M059J (cell line): ENCODE data around the gene DDTL. TPM values are rescaled to one million over a fixed set of nuclear protein-coding genes. Genes with fewer than 3 reads are reported as not detected.
A peak's percentile ranks its signal among the peaks of the same experiment; 100 is the strongest.
"Not testable (repeated sequence)": the region's sequence is repeated elsewhere in the genome, so short reads cannot be mapped to it uniquely, and the experiment has no call there.

Source experiments
- DNase-seq: peaks from one replicate; pipeline ENCODE4 v3.0.0-alpha.2; 2012; ENCODE audit warnings: low read depth
- total RNA-seq: library from RNA; depleted of rRNA; stranded (reverse); fragments of >200 nt; shearing (Covaris generic); gene quantifications from 2 replicates; pipeline ENCODE4 v1.2.3, GENCODE V29; 2014

The DDTL gene
- total RNA-seq, 1 experiment from 2014 or later: 4.1 TPM

DNA sequence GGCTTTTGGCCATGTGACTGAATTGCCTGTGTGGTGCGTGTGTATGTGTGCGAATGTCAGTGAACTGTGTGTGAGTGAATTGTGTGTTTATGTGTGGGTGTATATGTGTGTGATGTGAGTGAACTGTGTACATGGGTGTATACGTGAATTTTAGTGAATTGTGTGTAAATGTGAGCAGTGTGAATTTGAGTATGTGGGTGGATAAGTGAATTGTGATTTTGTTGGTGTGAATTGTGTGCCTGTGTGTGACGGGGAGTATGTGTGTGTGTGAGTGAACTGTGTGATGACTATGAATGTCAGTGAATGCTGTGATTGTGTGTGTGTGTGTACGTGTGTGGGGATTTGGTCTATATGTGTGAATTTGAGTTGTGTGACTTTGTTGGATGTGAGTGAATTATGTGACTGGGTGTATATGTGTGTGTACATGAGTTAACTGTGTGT, 3.5 kb downstream of the DDTL start:
- no peak for DNase-seq

DNA sequence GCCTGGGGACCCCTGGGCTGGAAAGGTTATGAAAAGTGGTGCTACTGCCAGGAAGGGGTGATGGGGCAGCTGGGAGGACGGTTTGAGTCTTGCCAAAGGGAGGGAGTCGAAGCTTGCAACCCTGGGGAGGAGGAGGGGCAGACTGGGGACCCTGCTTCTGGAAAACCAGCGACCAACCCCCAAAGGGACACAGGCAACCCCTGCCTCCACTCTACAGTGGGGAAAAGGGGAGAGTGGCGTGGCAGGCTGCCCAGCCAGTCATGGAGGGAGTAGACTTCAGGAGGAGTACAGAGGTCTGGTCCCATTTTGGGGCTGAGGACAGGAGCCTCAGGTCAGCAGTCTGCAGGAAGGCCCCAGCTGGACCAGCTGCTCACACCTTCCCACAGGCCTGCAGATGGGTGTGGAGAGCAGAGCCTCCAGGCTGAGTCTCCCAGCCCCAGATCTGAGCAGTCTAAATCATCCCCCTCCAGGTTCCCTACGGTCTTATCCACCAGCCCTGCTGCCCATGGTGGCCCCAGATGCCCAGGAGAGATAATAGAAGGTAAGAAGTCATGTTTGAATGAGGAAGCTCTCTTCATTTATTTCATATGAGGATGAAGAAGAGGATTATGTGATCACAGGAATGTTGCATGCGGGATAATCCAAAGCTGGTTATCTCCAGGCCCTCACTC, 4.3 kb downstream of the DDTL start:
- DNase-seq: no peak

DNA sequence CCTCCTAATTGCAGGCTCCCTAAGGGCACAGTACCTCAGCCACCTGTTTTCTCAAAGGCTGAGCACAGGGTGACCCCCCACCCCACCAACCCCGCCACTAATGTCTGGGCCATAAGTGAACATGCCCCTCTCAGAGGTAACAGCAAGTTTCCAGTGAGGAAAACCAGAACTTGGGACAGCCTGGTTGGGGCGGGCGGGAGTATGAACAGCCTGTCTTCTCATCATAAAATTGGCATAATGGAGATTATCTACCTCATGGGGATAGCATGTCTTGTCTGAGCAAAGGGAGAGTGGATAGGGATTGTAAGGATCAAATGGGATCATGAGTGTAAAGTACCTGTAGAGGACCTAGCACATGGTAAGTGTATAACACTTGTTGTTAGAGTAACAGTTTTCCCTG, 5.2 kb downstream of the DDTL start:
- not testable (repeated sequence) for DNase-seq

DNA sequence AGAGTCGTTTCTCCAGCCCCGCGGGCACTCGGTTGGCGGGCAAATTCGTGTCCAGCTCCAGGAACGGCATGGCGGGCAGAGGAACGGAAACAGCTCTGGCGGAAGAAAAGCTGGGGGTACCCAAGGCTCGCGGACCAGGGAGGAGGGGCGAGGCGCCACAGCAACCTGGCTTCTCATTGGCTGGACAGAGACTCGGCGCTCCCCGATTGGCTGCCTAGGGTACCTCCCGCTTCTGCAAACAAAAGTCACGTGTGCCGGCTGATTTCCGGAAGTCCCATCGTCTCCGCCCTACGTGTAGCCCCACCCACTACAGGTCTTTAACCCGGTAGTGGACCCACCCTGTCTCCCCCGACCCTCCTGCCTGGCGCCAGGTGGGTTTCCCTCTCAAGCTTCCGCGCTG, 7.7 kb downstream of the DDTL start, which contains the start of gene DDT:
DDT (minus strand) TSS at position 97 of the 400 bp plus-strand sequence; CDS start at position 70, 27 bp downstream.
- DNase-seq: not testable (repeated sequence)

DNA sequence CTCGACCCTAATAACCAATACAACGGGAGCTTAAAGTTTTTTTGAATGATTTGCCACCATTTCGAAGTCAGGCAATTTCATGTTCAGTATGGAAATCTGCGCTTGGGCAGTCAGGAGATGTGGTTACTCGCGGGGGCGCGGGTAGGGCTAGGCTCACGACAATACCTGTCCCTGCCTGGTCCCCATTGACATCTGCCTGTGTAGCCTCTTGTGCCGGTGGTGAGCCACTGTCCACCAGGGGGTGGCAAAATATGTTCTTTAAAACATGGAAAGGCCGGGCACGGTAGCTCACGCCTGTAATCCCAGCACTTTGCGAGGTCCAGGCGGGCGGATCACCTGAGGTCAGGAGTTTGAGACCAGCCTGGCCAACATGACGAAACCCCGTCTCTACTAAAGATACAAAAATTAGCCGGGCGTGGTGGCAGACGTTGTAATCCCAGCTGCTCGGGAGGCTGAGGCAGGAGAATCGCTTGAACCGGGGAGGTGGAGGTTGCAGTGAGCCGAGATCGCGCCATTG, 8.2 kb downstream of the DDTL start:
- DNase-seq: not testable (repeated sequence)

DNA sequence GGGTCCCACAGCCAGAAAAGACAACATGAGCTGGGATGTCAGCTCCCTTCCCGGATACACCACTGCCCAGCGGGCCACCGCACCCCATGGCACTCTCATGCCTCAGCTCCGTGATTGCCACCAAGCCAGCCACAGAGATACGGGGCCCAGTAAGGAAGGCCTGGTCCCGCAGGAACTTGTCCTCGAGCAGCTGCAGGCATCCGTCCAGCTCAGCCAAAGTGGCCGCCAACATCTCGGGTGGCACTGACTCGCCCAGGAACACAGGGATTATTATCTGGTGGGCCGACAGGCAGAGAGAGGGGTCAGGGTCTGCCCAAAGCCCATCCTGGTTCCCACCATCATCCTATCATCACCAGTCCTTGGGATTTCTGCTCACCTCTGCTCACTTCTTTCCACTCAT, 10.6 kb downstream of the DDTL start:
- not testable (repeated sequence) for DNase-seq

DNA sequence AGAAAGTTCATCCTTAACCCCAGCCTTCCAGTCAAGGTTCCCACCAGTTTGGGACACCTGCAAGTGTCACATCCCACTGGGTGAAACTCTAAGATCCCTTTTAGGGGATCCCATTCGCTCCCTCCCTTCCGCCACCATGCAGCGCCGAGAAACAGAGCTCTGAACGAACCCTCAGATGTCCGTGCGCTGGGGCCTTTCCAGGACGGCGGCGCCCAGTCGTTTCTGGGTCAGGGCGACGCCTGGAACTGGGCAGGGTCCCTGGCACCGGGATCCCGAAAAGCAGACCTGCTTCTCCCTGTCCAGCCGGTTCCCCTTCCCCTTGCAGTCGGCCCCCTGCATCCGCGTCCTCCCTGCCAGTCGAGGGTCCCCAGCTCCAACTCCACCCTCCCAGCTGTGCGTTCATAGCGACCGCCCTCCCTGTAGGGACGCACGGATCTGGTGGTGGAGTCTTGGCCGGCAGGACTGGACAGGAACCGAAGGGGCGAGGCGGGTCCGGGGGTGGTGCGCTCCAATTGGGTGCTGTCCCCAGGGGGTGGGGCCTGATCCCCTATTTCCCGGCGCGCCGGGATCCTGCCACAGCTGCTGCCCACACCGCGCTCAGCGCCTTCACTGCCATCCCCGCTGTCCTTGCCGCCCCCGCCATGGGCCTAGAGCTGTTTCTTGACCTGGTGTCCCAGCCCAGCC, 13.0 kb downstream of the DDTL start, which contains the start of gene GSTT2:
GSTT2 (plus strand) TSS at position 578 of the 684 bp plus-strand sequence.
- not testable (repeated sequence) for DNase-seq

DNA sequence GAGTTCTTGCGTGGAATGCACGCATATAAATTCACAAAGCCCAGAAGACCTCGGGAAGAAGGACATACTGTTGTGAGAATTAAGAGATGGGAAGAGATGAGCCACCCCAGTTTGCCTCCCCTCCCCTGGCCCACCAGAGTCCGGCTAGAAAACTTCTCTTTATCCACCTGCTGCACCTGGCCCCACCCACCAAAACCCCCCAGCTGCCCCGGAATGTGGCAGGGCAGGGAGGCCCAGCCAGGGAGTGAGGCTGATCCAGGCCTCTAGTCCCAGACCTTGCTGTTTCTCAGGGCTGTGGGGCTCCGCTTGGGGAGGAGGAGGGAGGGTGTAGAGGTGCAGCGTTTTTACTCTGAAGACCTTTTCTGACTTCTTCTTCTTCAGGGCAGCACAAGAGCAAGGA, 13.9 kb downstream of the DDTL start:
- DNase-seq: not testable (repeated sequence)

DNA sequence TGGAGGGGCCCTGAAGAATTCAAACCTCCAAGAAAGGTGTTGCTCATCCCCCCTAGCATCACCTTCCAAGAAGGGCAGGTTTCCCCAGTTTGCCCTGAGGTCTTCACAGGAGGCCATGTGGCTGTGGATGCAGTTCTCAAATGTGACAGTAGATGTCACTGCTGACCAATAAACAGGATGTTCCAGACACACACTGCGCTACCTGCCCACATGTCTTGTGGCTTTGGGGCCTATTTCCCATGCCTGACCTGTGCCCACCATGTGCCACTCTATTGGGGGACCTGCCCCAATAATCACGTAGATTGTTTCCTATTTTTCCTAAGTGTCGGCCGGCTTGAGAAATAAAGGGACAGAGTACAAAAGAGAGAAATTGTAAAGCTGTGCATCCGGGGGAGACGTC, 17.7 kb downstream of the DDTL start:
- peak; percentile 50 for DNase-seq

DNA sequence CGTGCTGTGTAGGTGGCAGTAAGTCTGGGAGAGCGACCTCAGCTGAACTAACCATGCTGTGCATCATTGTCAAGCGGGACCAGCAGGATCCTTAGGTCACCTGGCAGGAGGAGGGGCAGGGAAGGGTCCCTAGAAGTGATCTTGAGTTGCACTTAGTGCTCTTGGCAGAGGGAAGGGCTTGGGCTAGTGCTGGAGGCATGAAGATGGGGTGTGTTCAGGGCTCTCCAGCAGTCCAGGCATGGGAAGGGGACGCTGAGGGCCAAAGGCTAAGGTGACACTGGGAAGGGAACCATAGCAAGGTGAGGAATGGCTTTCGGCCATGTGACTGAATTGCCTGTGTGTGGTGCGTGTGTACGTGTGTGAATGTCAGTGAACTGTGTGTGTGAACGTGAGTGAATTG, 19.4 kb downstream of the DDTL start:
- not testable (repeated sequence) for DNase-seq

DNA sequence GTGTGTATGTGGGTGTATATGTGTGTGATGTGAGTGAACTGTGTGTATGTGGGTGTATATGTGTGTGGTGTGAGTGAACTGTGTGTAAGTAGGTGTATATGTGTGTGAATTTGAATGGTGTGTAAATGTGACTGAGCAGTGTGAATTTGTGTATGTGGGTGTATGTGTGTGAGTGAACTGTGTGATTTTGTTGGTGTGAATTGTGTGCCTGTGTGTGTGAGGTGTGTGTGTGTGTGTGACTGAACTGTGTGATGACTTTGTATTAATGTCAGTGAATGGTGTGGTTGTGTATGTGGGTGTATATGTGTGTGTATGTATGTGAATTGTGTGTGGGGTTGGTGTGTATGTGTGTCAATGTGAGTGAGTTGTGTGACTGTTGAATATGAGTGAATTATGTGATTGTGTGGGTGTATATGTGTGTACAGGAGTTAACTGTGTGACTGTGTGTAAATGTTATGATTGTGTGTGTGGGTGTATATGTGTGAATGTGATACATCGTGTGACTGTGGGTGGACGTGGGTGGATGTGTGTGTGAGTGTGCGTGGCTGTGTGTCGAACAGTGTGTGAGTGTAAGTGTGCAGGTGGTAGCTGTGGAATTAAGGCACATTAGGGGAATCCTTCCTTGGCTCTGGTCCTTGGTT, 20.0 kb downstream of the DDTL start:
- not testable (repeated sequence) for DNase-seq

DNA sequence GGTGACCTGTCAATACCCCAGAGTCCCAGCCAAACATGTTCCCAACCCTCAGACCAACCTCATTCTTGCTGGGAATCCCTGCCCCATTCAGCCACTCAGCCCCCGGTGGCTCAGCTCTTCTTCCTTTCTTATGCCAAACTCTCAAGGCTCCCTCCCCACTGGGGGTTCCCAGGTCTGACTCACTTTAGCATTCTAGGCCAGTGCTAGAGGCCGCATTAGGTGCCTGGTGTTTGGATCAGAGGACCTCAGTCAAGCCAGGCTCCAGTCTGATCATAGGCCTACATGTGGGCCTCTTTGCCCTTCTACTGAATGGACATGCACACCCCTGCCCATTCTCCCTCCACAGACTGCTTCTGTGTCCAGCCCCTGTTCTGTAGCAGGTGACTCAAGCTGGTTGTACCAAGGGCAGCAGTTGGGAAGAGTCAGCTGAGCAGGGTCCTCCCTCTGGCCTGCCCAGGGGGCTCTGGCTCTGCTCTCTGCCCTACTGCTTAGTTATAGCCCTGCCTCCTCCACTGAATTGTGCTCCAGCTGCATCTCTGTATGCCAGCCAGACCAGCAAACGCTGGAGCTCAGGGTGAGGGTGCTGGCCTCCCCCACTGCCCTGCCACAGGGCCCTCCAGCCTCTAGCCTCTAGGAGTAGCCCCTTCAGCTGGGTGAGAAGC, 23.0 kb downstream of the DDTL start:
- DNase-seq: peak; percentile 30

DNA sequence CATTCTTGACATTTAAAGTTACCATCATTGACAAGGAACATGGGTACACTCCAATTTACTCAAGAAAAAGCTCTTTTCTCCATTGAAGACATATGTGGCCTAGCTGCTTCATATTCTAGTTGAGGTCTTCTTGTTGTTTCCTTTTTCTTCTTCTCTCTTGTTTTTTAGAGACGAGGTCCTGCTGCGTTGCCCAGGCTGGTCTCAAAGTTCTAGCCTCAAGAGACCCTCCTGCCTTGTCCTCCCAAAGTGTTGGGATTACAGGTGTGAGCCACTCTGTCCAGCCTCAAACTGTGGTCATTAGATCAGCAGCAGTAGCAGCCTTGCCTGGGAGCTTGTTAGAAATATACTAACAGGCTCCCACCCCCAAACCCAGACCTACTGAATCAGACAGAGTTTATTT, 26.4 kb downstream of the DDTL start:
- DNase-seq: not testable (repeated sequence)

DNA sequence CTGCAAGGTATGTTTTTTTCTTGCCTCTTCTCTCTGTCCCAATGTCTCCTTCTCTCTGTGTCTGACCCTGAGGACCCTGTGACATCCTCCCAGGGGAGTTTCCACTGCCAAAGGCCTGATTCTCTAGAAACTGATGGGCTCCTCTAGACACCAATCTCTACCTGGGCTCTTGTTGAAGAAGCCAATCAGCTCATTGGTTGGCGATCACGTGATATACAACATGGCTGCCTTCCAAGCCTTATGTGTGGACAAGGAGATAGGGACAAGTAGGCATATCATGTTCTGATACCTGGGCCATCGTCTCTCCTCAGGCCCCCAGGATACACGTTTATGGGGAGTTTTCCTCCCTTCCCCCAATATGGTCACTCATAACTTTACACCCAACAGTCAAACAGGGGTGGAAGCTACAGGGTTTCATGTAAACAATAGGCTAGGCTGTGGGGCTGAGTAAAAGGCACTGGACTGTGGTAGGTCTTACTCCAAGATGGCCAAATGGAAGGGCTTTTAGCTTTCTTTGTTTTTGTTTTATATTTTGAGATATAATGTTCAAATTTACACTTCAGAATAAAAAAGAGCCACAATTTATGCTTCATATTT, 27.0 kb downstream of the DDTL start:
- not testable (repeated sequence) for DNase-seq

DNA sequence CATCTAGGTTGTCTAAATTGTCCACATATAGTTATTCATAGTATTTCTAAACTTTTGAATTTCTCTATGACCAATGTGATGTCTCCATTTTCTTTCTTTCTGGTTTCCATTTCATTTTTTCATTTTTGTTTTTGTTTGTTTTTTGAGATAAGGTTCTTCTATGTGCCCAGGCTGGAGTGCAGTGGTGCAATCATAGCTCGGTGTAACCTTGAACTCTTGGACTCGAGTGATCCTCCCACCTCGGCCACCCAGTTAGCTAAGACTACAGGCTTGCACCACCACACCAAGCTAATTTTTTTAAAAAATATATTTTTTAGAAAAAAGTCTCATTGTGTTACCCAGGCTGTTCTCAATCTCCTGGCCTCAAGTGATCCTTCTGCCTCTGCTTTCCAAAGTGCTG, 30.4 kb downstream of the DDTL start:
- no peak for DNase-seq

DNA sequence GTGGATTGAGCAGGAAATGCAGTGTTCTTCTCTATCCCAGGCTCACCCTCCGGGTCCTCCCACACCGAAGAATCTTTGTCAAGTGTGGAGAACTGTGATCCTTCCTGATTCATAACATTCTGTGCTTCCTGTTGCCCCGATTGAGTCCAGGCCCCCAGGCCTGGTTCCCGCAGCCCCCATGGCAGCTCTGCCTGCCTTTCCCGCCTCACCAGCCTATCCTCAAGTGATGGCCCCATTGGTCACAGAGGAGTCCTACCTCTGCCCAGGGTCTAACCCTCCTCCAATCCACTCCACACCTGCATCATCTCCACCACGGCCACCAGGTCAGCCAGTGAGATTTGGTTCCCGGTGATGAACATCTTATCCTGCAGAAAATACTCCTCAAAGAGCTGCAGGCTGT, 33.1 kb downstream of the DDTL start:
- DNase-seq: not testable (repeated sequence)

DNA sequence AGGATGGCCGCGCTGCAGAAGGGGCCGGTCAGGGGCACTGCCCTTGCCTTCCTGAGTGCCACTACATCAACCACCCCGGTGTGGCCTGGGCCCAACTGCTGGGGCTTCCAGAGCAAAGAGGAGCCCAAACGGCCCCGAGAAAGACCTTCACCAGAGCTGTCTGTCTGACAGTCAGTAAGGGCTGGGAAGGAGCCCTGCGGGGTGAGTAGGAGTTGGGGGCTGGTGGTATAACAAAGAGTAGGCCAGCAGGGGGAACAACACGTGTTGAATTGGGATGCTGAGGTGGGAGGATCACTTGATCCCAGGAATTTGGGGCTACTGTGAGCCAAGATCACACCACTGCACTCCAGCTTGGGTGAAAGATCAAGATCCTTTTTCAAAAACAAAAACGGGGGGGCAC, 34.6 kb downstream of the DDTL start:
- no peak for DNase-seq

DNA sequence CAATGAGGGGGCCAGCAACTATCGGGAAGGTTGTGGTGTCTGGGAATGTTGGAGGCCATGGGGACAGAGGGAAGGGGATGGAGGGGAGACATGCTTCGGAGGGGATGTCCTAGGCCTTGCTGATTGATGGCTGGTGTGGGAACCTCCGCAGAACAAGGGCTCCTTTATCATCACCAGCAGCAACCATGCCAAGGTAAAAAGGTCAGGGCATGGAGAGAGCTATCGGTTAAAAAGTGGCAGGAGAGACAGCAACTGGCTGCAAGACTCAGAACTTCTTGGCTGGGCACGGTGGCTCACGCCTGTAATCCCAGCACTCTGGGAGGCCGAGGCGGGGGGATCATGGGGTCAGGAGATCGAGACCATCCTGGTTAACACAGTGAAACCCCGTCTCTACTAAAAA, 35.6 kb downstream of the DDTL start:
- DNase-seq: no peak

DNA sequence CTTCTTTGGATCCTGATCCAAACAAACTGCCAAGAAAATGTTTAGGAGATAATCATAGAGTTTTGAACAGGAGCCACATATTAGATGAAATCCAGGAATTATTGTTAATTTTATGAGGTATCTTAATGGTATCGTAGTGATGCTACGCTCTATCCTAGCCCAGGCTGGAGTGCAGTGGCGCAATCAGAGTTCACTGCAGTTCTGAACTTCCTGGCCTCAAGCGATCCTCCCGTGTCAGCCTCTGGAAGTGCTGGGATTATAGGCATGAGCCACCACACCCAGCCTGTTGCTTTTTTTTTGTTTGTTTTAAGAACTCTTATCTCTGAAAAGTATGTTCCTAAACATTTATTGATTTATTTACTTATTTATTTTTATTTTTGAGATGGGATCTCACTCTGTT, 36.2 kb downstream of the DDTL start:
- no peak for DNase-seq

DNA sequence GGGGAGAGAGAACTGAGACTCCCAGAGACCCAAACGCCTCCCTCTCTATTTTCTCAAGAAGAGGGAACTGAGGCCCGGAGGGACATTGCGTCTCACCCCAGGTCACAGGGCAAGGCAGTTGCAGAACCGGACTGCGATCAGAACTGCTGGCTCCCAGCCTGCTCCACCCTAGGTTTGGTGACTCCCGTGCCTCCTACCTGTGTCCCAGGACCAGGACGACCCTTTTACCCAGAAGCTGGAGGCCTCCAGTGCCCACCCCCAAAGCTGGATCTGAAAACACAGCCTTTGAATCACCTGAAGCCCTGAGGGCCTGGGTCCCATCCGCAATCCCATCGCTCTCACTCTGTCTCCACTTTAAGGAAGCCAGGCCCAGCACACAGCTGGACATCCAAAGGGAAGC, 37.2 kb downstream of the DDTL start:
- no peak for DNase-seq

DNA sequence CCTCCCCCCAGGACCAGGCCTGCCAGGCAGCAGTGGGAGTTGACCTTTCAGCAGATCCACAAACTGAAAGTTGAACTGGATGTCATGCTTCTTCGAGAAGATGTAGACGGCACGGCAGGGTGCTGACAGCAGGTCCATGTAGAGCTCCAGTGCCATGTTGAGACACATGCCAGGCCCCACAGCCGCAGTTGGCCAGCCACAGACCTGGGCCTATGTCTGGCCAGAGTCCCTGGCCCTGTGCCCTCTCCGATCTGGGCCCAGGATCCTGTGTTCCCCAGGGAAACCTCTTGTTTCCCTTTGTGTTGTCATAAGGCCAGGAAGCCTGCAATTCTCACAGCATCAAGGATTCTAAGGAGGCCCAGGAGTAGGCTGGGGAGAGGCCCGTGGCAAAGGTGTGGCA, 38.5 kb downstream of the DDTL start, which contains the start of gene GSTT4:
GSTT4 (minus strand) TSS at position 253 of the 400 bp plus-strand sequence; CDS start at position 156, 97 bp downstream.
- no peak for DNase-seq
